ENCODE results near the gene CRYL1.

CRYL1 gene

DNA sequence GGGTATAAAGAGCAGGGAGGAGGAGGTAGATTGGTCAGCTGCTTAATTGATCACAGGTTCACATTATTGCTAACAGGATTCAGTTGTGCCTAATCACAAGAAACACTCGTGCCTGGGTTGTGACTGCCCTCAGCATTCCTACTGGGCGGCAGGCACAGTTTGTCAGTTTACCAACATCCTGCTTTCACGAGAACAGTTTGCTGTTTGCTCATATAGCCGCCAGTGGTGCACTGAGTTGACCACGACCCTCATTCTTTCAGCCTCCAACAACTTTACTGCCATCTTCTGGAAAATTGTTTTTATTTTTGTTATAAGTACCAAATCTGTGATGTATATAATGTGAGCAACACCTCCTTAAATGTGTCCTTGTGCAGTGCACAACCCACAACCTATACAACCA is 25.1 kb upstream of the CRYL1 start:
- no peak for TF ChIP-seq TAF1 (IDR thresholded peaks at IDR 0.05; ENCODE audit: low read depth)
- no peak for TF ChIP-seq TEAD4 (IDR thresholded peaks at IDR 0.05)
- no peak for TF ChIP-seq TCF12 (IDR thresholded peaks at IDR 0.05; ENCODE audit: low read depth)
- no peak for TF ChIP-seq NFIC (IDR thresholded peaks at IDR 0.05)
- no peak for TF ChIP-seq CREB1 (IDR thresholded peaks at IDR 0.05; ENCODE audit: low read depth)
- TF ChIP-seq YY1 (IDR thresholded peaks at IDR 0.05; ENCODE audit: low read depth), result no peak
- TF ChIP-seq RAD21 (IDR thresholded peaks at IDR 0.05; ENCODE audit: low read depth), result no peak
- TF ChIP-seq, protein P1, sequence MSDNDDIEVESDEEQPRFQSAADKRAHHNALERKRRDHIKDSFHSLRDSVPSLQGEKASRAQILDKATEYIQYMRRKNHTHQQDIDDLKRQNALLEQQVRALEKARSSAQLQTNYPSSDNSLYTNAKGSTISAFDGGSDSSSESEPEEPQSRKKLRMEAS (IDR thresholded peaks at IDR 0.05), result no peak
- TF ChIP-seq FOXM1 (IDR thresholded peaks at IDR 0.05; ENCODE audit: borderline replicate concordance, low read depth), result no peak
- TF ChIP-seq CEBPB (IDR thresholded peaks at IDR 0.05), result no peak
- TF ChIP-seq, protein P2, sequence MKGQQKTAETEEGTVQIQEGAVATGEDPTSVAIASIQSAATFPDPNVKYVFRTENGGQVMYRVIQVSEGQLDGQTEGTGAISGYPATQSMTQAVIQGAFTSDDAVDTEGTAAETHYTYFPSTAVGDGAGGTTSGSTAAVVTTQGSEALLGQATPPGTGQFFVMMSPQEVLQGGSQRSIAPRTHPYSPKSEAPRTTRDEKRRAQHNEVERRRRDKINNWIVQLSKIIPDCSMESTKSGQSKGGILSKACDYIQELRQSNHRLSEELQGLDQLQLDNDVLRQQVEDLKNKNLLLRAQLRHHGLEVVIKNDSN (IDR thresholded peaks at IDR 0.05), result no peak
- no peak for TF ChIP-seq ZBTB7A (IDR thresholded peaks at IDR 0.05; ENCODE audit: low read depth)
- TF ChIP-seq, protein P3, sequence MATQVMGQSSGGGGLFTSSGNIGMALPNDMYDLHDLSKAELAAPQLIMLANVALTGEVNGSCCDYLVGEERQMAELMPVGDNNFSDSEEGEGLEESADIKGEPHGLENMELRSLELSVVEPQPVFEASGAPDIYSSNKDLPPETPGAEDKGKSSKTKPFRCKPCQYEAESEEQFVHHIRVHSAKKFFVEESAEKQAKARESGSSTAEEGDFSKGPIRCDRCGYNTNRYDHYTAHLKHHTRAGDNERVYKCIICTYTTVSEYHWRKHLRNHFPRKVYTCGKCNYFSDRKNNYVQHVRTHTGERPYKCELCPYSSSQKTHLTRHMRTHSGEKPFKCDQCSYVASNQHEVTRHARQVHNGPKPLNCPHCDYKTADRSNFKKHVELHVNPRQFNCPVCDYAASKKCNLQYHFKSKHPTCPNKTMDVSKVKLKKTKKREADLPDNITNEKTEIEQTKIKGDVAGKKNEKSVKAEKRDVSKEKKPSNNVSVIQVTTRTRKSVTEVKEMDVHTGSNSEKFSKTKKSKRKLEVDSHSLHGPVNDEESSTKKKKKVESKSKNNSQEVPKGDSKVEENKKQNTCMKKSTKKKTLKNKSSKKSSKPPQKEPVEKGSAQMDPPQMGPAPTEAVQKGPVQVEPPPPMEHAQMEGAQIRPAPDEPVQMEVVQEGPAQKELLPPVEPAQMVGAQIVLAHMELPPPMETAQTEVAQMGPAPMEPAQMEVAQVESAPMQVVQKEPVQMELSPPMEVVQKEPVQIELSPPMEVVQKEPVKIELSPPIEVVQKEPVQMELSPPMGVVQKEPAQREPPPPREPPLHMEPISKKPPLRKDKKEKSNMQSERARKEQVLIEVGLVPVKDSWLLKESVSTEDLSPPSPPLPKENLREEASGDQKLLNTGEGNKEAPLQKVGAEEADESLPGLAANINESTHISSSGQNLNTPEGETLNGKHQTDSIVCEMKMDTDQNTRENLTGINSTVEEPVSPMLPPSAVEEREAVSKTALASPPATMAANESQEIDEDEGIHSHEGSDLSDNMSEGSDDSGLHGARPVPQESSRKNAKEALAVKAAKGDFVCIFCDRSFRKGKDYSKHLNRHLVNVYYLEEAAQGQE (IDR thresholded peaks at IDR 0.05; ENCODE audit: low read depth), result no peak
- no peak for TF ChIP-seq EP300 (IDR thresholded peaks at IDR 0.05; ENCODE audit: borderline replicate concordance)
- no peak for TF ChIP-seq EGR1 (IDR thresholded peaks at IDR 0.05)

DNA sequence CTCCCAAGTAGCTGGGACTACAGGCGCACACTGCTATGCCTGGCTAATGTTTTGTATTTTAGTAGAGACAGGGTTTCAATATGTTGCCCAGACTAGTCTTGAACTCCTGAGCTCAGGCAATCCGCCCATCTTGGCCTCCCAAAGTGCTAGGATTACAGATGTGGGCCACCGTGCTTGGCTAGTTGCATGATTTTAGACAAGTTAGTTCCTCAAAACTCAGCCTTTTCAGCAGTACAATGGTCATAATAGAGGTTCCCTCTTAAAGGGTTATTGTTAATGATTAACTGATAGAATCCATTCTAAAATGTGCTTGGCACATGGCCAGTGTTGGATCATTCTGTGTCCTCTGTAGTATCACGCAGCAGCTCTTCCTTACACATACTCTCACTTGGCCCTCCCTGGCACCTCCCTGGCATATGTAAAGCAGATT is 21.8 kb upstream of the CRYL1 start:
- TF ChIP-seq TEAD4 (IDR thresholded peaks at IDR 0.05), result no peak
- no peak for TF ChIP-seq EP300 (IDR thresholded peaks at IDR 0.05; ENCODE audit: borderline replicate concordance)

DNA sequence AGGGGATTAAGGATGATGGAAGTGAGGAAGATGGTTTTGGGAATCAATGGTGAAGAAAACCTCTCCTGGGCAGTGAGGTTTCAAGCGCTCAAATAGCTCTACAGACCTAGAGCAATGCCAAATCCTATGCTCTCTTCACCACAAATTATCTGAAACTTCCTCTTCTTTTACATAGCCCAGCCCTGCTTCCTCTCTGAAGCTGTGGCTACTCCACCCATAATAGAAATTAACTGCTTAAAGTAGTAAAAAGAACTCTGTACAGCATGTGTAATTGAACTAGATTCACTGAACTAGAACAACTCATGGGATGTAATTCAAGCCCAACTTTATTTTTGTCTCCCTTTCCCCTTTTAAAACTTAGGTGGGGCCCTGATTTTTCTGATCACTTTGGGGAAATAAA is 20.9 kb upstream of the CRYL1 start:
- TF ChIP-seq, protein P1 (IDR thresholded peaks at IDR 0.05), result no peak
- no peak for TF ChIP-seq CREB1 (IDR thresholded peaks at IDR 0.05; ENCODE audit: low read depth)
- no peak for TF ChIP-seq TCF12 (IDR thresholded peaks at IDR 0.05; ENCODE audit: low read depth)
- TF ChIP-seq YY1 (IDR thresholded peaks at IDR 0.05; ENCODE audit: low read depth), result no peak
- TF ChIP-seq, protein P2 (IDR thresholded peaks at IDR 0.05), result no peak
- TF ChIP-seq RAD21 (IDR thresholded peaks at IDR 0.05; ENCODE audit: low read depth), result no peak
- no peak for TF ChIP-seq ZBTB7A (IDR thresholded peaks at IDR 0.05; ENCODE audit: low read depth)
- no peak for TF ChIP-seq CEBPB (IDR thresholded peaks at IDR 0.05)
- no peak for TF ChIP-seq EGR1 (IDR thresholded peaks at IDR 0.05)
- no peak for TF ChIP-seq EP300 (IDR thresholded peaks at IDR 0.05; ENCODE audit: borderline replicate concordance)
- no peak for TF ChIP-seq FOXM1 (IDR thresholded peaks at IDR 0.05; ENCODE audit: borderline replicate concordance, low read depth)
- TF ChIP-seq TEAD4 (IDR thresholded peaks at IDR 0.05), result no peak

DNA sequence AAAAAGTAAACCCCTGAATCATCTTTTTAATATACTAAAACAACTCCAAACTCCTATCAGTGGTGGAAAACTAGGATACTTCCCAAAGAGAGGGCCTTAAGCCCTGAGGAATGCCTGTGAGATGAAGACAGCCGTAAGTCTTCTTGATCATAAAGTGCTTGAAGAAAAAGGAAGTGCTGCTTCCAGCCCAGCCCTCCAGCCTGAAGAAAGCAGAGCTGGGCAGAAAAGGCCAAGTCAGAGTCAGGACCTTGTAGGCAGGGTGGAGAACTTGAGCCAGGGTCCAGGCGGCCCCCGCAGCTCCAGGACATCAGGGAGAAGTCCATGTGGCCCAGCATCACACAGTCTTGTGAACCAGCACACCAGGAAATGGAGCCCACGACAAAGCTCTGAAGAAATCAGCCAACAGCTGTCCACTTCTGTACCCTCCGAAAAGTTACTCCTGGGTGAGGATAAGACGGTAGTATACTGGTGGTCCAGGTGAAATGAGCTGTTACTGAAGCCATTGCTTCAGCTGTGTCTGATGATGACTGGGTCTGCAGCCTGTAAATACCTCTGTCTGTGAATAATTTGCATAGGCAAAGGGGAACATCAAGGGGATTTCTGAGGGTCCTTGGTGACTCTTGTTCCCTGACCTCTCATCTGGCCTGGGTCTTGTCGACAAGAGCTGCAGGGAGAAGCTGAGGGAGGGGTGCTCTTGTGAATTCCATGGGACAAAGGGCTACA is 18.7 kb upstream of the CRYL1 start:
- no peak for TF ChIP-seq EGR1 (IDR thresholded peaks at IDR 0.05)
- TF ChIP-seq YY1 (IDR thresholded peaks at IDR 0.05; ENCODE audit: low read depth), result no peak
- TF ChIP-seq FOXM1 (IDR thresholded peaks at IDR 0.05; ENCODE audit: borderline replicate concordance, low read depth), result no peak
- no peak for TF ChIP-seq ZBTB7A (IDR thresholded peaks at IDR 0.05; ENCODE audit: low read depth)
- TF ChIP-seq TCF12 (IDR thresholded peaks at IDR 0.05; ENCODE audit: low read depth), result no peak
- TF ChIP-seq, protein P2 (IDR thresholded peaks at IDR 0.05), result no peak
- TF ChIP-seq TEAD4 (IDR thresholded peaks at IDR 0.05), result no peak
- TF ChIP-seq RAD21 (IDR thresholded peaks at IDR 0.05; ENCODE audit: low read depth), result no peak
- TF ChIP-seq, protein P3 (IDR thresholded peaks at IDR 0.05; ENCODE audit: low read depth), result no peak
- no peak for TF ChIP-seq CREB1 (IDR thresholded peaks at IDR 0.05; ENCODE audit: low read depth)
- TF ChIP-seq, protein P1 (IDR thresholded peaks at IDR 0.05), result no peak
- no peak for TF ChIP-seq EP300 (IDR thresholded peaks at IDR 0.05; ENCODE audit: borderline replicate concordance)
- TF ChIP-seq CEBPB (IDR thresholded peaks at IDR 0.05), result no peak
- no peak for TF ChIP-seq NFIC (IDR thresholded peaks at IDR 0.05)
- no peak for TF ChIP-seq TAF1 (IDR thresholded peaks at IDR 0.05; ENCODE audit: low read depth)

DNA sequence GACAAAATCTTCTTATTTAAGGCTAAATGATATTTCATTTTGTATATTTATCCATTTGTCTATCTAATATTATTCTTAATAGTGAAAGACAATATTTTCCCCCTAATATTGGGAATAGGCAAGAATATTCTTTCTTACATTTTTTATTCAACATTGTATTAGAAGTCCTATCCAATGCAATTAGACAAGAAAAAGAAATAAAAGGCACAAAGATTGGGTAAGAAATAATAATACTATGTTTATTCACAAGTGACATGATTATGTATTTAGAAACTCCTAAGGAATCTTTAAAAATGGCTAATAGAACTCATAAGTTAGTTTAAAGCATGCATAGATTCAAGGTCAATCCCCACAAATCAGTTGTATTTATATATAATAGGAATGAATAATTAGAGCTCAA is 11.3 kb upstream of the CRYL1 start:
- TF ChIP-seq CEBPB (IDR thresholded peaks at IDR 0.05), result no peak
- TF ChIP-seq, protein P3 (IDR thresholded peaks at IDR 0.05; ENCODE audit: low read depth), result no peak
- TF ChIP-seq EP300 (IDR thresholded peaks at IDR 0.05; ENCODE audit: borderline replicate concordance), result no peak
- TF ChIP-seq NFIC (IDR thresholded peaks at IDR 0.05), result no peak
- TF ChIP-seq EGR1 (IDR thresholded peaks at IDR 0.05), result no peak
- TF ChIP-seq TEAD4 (IDR thresholded peaks at IDR 0.05), result no peak
- no peak for TF ChIP-seq TCF12 (IDR thresholded peaks at IDR 0.05; ENCODE audit: low read depth)
- no peak for TF ChIP-seq FOXM1 (IDR thresholded peaks at IDR 0.05; ENCODE audit: borderline replicate concordance, low read depth)
- no peak for TF ChIP-seq ZBTB7A (IDR thresholded peaks at IDR 0.05; ENCODE audit: low read depth)
- TF ChIP-seq TAF1 (IDR thresholded peaks at IDR 0.05; ENCODE audit: low read depth), result no peak
- TF ChIP-seq YY1 (IDR thresholded peaks at IDR 0.05; ENCODE audit: low read depth), result no peak
